A673 (cell line): ENCODE measurements around the gene MRTFA. TPM values are rescaled to one million over a fixed set of nuclear protein-coding genes. Genes with fewer than 3 reads are reported as not detected.
A peak's percentile ranks its signal among the peaks of the same experiment; 100 is the strongest.

Experiments used
- BruUV-seq: library from RNA; stranded (reverse); fragments of 400-500 nt; replicated peaks from 2 replicates; lab custom pipeline; 2021; lab: Mats Ljungman, UMichigan
- CTCF ChIA-PET: fragments of 300-600 bp; sonication (Branson Sonifier 250); formaldehyde crosslinking; loops from one replicate; lab custom pipeline; 2022; ENCODE audit warnings: antibody characterized with exemption; lab: Charles Lee
- POLR2A ChIA-PET: fragments of 300-600 bp; sonication (Branson Sonifier 250); formaldehyde crosslinking; loops from one replicate; lab custom pipeline; 2022; ENCODE audit warnings: antibody characterized with exemption; ENCODE audit not compliant: low non-redundant PET; lab: Charles Lee
- DNase-seq: peaks from one replicate; pipeline ENCODE4 v3.0.0-alpha.2; 2015; ENCODE audit warnings: low spot score
- H3K27ac ChIP-seq: fragments of 200-600 bp; sonication (generic); 2 replicates; pipeline ENCODE4 v1.5.1; 2016; ENCODE audit warnings: mixed run types, low read depth, mild to moderate bottlenecking, mixed read lengths, antibody characterized with exemption, low read length; ENCODE audit not compliant: poor library complexity, severe bottlenecking
- H3K27me3 ChIP-seq: fragments of 200-600 bp; sonication (generic); replicated peaks from 2 replicates; pipeline ENCODE4 v1.6.1; 2017; ENCODE audit warnings: mixed run types, low read depth, mild to moderate bottlenecking, mixed read lengths, antibody characterized with exemption, low read length; ENCODE audit not compliant: insufficient read depth, poor library complexity
- H3K36me3 ChIP-seq: fragments of 200-600 bp; sonication (generic); 2 replicates; pipeline ENCODE4 v1.6.1; 2016; ENCODE audit warnings: mixed run types, mild to moderate bottlenecking, mixed read lengths, antibody characterized with exemption, low read length; ENCODE audit not compliant: insufficient read depth, poor library complexity, severe bottlenecking
- H3K4me1 ChIP-seq: fragments of 200-600 bp; sonication (generic); 2 replicates; pipeline ENCODE4 v1.6.1; 2017; ENCODE audit warnings: mixed run types, mild to moderate bottlenecking, mixed read lengths, antibody characterized with exemption, low read length; ENCODE audit not compliant: insufficient read depth, poor library complexity, severe bottlenecking
- H3K4me3 ChIP-seq: fragments of 200-600 bp; sonication (generic); 2 replicates; pipeline ENCODE4 v1.5.1; 2016; ENCODE audit warnings: low read depth, mixed run types, mild to moderate bottlenecking, mixed read lengths, low read length; ENCODE audit not compliant: poor library complexity, severe bottlenecking
- H3K9me3 ChIP-seq: fragments of 200-600 bp; sonication (generic); 2 replicates; pipeline ENCODE4 v1.6.1; 2016; ENCODE audit warnings: mixed run types, low read depth, mild to moderate bottlenecking, mixed read lengths, antibody characterized with exemption, low read length; ENCODE audit not compliant: poor library complexity, severe bottlenecking
- EZH2 ChIP-seq: fragments of 200-600 bp; sonication (generic); IDR thresholded peaks from 2 replicates; pipeline ENCODE4 v1.6.1; 2017; ENCODE audit warnings: borderline replicate concordance, low read depth, mild to moderate bottlenecking, mixed read lengths, antibody characterized with exemption, low read length; ENCODE audit not compliant: poor library complexity, severe bottlenecking
- intact Hi-C: fragments of 100-400 bp; cut with micrococcal nuclease; formaldehyde crosslinking; loops from one replicate; pipeline ENCODE4 v1.10.0; 2022; ENCODE audit not compliant: unreplicated experiment
- total RNA-seq: library from RNA; stranded (reverse); gene quantifications from 2 replicates; pipeline ENCODE4 v1.2.3, GENCODE V29; 2021
- TF ChIP-seq, protein P1 (sequence below): fragments of 300-800, 200-600 bp; sonication (generic); conservative IDR thresholded peaks from 2 replicates; pipeline ENCODE4 v1.5.1; 2017; ENCODE audit warnings: low read depth, mild to moderate bottlenecking, antibody characterized with exemption, low read length, moderate library complexity, mixed read lengths

MRTFA gene
- total RNA-seq, 1 experiment from 2014 or later: 35.8 TPM

DNA sequence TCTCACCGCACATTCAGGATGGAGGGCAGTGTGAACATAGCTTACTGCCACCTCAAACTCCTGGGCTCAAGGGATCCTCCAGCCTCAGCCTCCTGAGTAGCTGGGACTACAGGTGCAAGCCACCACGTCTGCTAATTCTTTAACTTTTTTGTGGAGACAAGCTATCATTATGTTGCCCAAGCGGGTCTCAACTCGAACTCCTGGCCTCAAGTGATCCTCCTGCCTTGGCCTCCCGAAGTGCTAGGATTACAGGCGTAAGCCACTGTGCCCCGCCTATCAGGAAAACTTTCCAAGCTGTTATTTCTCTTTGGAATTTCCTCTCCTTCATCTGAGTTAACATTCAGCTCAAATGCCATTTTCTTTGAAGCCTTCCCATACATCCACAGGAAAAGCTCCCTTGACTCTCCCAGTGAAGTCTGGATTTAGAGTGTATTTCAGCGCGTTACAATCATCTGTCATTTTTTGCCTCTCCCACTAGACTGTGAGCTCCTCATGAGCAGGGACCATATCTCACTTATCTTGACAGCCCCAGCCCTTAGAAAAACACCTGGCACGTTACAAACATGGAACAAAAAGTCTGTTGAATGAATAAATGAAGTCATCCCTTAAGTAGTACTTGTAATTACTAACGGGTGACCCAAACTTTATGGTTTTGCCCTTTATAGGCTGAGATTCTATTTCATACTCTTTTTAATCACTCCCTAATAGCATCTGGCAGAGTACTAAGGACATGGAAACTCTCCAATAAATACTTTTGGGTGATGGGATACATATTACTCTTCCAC, 2.2 kb downstream of the MRTFA start:
- DNase-seq: no peak
- H3K9me3 ChIP-seq: no peaks in the 10 kb centered on the region
- CTCF ChIA-PET: interaction anchor here (0.5 to 0.6 kb wide), 2 partner anchors 15 to 36 kb away, joined by 3 to 7 read pairs; no protein-coding TSS in a partner anchor
- H3K4me3 ChIP-seq: peak overlapping the region; percentile 96
- no peak for TF ChIP-seq EZH2
- TF ChIP-seq, protein P1, sequence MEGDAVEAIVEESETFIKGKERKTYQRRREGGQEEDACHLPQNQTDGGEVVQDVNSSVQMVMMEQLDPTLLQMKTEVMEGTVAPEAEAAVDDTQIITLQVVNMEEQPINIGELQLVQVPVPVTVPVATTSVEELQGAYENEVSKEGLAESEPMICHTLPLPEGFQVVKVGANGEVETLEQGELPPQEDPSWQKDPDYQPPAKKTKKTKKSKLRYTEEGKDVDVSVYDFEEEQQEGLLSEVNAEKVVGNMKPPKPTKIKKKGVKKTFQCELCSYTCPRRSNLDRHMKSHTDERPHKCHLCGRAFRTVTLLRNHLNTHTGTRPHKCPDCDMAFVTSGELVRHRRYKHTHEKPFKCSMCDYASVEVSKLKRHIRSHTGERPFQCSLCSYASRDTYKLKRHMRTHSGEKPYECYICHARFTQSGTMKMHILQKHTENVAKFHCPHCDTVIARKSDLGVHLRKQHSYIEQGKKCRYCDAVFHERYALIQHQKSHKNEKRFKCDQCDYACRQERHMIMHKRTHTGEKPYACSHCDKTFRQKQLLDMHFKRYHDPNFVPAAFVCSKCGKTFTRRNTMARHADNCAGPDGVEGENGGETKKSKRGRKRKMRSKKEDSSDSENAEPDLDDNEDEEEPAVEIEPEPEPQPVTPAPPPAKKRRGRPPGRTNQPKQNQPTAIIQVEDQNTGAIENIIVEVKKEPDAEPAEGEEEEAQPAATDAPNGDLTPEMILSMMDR: no peak
- intact Hi-C loops: no loop called here
- H3K36me3 ChIP-seq: no peaks in the 10 kb centered on the region
- H3K4me1 ChIP-seq: peaks cover 9% of the 10 kb centered on the region
- BruUV-seq: no TSS peak
- POLR2A ChIA-PET: interaction anchor here (0.6 to 0.7 kb wide), 2 partner anchors 185 to 937 kb away, joined by 4 to 9 read pairs; no protein-coding TSS in a partner anchor
- H3K27ac ChIP-seq: no peak overlapping the region
- H3K27me3 ChIP-seq: no peaks in the 10 kb centered on the region

DNA sequence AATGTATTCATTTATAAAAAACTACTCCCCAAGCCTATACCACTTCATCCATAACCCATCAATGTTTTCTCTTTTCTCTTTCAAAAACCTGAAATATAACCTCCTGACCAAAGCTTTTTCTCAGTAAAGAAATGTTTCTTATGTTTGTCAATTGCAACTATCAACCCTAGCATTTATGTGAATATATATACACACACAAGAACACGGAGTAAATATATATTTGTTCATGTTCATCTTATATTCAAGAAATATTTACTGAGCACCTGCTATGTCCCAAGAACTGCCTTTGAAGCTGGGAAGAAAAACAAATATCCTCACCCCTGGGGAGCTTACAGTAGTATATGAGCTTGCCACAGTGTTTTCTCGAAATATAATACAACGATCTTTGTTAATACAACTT, 3.5 kb downstream of the MRTFA start:
- no peak for DNase-seq

DNA sequence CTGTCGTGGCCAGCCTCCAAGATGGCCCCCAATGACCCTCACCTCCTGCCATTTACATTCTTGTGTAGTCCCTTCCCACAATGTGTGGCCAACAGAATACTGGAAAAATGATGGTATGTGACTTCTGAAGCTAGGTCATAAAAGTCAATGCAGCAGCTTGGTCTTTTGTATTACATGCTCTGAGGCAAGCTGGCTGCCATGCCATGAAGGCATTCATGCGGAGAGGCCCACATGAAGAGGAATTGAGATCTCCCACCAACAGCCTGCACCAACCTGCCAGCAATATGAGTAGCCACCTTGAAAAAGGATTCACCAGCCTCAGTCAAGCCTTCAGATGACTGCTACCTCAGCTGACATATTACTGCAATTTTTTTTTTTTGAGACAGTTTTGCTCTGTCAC, 4.6 kb downstream of the MRTFA start:
- H3K36me3 ChIP-seq: no peaks in the 10 kb centered on the region
- no TSS peak for BruUV-seq
- no peaks in the 10 kb centered on the region for H3K9me3 ChIP-seq
- H3K27me3 ChIP-seq: no peaks in the 10 kb centered on the region
- H3K4me1 ChIP-seq: peaks cover 16% of the 10 kb centered on the region
- DNase-seq: no peak
- no peak overlapping the region for H3K27ac ChIP-seq
- POLR2A ChIA-PET: no interaction called here
- intact Hi-C loops: no loop called here
- H3K4me3 ChIP-seq: no peak overlapping the region
- no peak for TF ChIP-seq EZH2
- TF ChIP-seq, protein P1: no peak
- CTCF ChIA-PET: no interaction called here

More for the DNA sequence above, 3.5 kb downstream of the MRTFA start:
- Histone ChIP-seq H3K4me3 (no peak overlapping the region), H3K9me3 (no peaks in the 10 kb centered on the region), H3K4me1 (peaks cover 15% of the 10 kb centered on the region), H3K36me3 (no peaks in the 10 kb centered on the region), H3K27ac (no peak overlapping the region), H3K27me3 (no peaks in the 10 kb centered on the region)
- ChIA-PET CTCF (no interaction called here), POLR2A (no interaction called here)
- intact Hi-C loops: no loop called here
- BruUV-seq: no TSS peak
- TF ChIP-seq EZH2: no peak
- TF ChIP-seq, protein P1: no peak
